CD4-positive, alpha-beta T cell treated with Interleukin-17A for 4 hours (primary cell): Measurements from ENCODE around the gene SMTN.
A peak's percentile ranks its signal among the peaks of the same experiment; 100 is the strongest.
"Not testable (repeated sequence)": the region's sequence is repeated elsewhere in the genome, so short reads cannot be mapped to it uniquely, and the experiment has no call there.

Experiments
- DNase-seq: peaks from one replicate; pipeline ENCODE4 v3.0.0-alpha.2; 2020; ENCODE audit warnings: mixed read lengths

The SMTN gene

DNA sequence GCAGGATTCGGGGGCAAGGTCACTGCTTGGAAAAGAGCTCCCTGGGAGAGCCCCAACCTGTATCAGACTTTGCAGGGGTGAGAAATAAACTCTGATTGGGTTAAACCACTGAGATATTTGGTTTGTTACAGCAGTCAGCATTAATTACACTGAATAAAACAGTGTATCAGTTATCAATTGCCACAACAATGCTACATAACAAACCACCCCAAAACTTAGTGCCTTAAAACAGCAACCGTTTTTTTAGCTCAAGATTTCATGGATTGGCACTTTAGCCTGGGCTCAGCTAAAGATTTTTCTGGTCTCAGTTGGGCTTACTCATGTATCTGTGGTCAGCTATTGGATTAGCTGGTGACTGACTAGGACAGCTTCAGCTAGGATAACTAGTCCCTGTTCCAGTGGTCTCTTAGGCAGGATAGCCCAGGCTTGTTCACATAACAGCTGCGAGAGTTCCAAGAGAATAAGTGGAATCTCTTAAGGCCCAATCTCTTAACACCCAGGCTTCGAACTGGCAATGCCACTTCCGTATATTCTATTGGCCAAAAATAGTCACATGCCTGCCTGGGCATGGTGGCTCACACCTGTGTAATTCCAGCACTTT lies 7.5 kb upstream of the SMTN start:
- not testable (repeated sequence) for DNase-seq

DNA sequence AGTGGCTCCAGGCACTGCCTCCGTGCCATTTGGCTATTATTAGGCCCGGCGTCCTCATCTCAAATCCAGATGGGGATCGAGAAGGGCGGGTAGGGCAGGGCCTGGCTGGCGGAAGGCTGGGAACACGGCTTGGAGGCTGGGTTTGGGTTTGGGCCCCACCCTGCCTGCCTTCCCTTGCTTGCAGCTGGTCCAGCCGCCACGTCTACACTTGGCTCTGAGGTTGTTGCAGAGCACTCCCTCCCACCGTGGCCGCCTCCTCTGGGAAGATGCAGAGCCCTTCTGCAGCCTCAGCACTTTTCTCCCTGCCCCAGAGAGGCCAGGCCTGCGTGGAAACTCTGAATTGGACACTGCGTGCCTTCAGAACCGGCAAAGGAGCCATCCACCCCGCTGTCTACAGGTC lies 5.2 kb upstream of the SMTN start:
- DNase-seq = no peak

DNA sequence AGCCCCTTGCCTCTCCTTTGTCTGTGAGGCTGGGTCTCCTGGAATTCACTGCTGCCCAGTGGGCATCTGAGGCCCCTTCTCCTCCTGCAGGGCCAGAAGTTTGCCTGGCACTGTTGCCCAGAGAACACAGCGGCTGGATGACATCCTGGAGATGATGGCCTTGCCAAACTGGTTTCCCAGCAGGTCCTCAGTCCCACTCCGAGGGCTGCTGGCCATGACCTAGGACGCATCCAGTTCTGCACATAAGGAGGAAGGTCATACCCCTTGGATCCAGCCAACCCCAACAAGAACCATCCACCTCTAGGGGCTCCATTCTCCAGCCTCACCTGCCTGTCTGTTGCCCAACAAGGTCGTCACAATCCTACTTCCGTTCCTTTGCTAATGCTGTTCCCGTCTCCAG lies 3.4 kb upstream of the SMTN start:
- no peak for DNase-seq

DNA sequence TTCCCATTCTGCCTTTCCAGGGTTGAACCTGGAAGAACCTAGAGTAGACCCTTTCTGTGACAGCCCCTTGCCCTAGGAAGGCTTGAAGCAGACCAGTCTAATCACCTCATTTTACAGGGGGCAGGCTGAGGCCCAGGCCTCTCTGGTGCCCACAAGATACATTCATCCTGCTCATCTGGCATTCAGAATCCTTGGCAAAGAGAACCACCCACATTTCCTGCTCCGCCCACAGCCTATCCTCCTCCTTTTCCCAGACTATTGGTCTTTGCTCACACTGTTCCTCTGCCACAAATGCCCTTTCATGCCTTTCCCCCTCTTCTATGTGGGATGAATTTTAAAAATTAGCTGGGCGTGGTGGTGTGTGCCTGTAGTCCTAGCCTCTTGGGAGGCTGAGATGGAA lies 2.7 kb upstream of the SMTN start:
- not testable (repeated sequence) for DNase-seq

DNA sequence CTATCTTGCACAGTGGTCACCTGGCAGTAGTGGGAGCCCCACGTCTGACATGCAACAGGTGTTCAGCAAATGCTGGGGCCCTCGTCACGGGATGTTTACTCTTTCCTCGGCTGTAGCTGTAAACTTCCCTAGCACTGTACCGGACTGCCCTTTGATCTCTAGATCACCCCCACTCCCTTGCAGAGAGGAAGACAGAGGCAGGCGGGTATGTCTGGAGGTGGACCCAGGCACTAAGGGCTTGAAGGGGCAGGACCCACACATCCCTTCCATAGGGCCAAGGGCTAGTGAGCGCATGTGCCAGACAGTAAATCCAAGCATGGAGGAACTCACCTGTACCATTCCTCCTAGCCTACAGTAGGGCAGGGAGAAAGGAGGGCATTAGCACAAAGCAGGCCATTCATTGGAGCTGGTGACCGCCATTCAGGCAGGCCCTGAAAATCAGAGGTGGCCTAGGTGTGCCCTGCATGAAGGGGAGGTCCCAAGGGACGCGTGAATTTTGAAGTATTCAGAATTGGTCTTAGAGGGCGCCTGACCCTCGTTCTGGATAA lies 1.9 kb upstream of the SMTN start:
- DNase-seq = no peak

DNA sequence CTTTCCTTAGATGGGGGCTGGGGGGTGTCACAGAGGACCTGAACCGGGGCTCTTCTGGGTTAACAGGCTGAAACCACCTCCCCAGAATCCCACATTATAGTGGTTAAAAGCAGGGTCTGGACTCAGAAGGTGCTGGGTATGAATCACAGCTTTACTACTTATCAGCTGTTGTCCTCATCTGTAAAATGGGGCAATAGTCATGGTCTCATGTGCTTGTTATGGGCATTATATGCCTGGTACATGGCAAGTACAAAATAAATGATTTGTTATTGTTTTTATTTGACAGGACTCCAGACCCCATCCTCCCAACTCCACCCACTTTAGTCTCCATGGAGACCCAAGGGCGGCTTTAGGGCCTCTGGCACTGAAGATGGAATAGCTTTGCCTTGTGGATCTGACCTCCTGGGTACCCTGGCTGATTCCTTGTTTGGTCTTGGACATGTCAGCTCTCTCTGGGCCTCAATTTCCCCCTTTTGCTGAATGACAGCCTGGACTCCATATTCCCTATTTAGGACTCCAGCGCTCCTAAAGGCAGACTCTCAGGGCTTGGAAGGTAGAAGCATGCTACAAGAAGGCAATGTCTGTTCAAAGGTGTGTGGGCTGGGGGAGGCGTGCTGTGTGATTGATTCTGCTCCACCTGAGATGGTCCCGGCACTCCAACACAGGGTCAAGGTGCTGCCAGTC lies 812 bp upstream of the SMTN start:
- no peak for DNase-seq

DNA sequence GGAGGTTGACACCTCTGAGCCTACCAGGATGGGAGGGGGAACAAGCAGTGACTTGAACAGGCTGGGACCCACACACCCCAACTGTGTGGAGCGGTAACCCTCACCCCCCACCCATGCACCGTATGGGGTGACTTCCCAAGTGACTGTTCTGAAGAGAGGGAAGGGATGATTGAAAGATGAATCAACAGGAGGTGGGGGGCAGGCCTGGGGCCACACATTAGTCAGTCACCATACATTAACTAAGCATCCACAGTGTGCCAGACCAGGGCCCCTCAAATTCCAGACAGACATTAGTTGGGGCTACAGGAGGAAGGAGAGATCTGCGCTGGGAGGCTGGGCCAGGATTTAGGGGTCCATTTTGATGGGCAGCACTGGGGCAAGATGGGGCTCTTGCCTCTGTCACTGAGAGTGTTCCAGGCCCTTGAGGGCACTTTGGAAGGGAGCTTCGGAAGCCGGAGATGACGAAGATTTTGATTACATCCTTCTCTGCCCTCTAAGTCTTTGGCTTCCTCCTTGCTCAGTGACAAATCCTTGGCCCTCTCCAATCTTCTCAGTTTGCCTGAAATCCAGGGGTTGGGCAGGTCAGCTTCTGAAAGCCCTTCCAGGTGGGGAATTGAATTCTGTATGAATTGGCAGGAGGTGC lies 966 bp downstream of the SMTN start:
- no peak for DNase-seq

DNA sequence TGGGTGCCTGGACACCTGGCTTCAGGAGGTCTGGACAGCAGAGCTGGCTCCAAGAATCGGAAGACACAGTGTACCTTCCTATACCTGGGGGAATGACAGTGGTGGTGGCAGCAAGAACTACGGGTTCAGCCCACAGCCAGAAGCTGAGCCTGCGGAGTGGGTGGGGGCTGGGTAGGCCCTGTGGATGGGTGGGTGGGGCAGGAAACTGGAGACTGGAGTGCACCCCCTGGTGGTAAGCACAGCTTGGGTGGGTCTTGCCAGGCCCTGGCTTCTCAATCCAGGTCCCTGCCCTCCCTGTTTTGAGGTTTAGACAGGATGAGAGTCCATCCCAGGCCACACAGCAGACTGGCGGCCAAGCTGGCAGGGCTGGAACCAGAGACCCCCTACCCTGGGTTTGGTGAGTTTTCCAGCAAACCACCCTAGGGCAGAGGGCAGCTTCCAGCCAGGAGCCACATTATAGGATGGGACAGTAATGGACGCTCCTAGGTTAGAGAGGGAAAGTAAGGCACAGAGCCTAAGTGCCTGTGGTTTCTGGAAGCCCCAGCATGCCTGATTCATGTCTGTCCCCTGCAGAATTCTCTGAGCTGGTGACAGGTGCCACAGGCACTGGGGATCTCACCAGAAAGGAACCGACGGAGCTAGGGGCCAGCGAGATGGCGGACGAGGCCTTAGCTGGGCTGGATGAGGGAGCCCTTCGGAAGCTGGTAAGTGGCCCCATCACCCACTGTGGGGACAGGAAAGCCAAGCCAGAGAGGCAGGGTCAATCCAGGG lies 1.7 kb downstream of the SMTN start:
- peak; percentile 68 for DNase-seq

DNA sequence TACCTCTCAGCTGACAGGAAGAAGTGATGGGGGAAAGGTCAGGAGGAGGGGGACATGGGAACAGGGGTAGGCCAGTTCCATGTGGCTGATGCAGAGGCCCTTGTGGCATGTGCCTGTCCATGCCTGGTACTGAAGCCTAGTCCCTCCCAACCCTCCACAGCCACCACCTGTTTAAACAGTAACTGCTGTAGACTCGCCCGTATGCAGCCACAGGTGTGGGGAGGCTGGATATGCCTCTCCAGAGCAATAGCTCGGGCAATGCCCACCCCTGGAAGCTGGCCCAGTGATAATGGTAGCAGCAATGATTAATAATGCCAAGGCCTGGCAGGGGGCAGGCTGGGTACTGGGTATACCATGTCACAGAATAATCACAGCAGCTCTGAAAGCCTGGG lies 2.3 kb downstream of the SMTN start:
- no peak for DNase-seq

DNA sequence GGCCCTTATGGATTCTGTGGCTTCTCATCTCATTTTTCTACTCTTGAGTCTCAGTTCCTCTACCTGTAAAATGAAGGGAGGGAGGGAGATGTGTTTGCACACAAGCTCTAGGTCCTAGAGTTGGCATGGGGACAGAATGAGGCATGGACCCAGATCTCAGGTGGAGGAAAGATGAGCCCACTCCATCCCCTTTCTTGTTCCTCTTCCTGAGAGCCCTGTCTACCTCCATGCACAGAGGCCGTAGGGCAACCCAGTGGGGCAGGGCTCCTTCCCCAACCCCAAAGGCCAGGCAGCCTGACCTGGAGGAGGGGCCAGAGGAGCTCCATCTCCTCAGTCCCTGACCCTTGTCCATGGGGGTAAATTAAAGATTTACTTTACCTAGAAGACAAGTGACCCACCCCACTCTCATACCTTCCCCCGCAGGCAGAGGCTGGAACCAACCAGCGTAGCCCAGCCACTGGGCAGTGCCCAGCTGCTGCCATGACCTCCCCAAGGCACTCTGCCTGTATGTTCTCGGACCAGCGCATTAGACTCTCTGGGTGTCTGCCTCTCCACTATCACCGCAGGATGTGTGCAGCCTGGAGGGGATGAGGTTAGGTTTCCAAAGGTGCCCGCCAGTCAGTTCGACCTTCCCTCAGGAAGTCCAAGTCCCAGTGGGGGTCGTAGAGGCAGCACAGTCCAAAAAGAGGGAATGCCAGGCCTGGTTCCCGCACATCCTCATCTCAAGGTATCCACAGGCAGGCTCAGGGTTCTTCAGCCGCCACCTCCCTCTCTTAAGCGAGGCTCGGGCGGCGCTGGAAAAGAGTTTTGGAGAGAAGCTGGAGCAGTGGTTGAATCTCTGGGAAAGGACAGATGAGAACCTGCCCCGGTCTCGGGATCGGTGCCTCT lies 3.0 kb downstream of the SMTN start:
- peak; percentile 20 for DNase-seq

DNA sequence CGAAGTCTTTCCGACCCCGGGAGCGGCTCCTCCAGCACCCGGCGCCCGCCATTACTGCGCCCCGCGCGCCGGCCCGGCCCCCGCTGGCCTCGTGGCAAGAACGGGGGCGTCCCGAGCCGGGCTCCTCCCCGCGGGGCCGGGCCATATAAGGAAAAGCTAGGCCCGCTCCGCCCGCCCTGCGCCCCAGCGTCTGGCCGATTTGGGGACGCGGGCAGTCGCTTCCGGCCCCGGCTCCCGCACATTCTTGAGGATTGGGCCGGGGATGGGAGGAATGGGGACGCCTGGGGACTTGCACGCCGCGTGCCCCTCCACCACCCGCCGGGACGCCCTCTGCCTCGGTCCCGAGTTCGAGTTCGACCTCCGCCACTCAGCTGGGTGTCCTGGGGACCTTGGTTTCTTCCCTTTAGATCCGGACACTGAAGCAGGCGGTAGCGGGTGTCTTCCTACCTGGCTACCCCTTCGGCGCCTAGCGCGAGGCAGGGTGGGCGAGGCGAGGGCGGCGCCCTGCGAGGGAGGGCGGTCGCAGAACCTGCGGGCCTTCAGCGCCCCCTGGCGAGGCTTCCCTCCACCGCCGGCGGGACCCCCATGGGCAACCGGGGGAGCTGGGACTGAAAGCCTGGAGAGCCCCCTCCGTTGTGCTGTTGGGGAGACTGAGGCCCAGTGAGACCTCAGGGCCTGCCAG lies 3.8 kb downstream of the SMTN start:
- DNase-seq = peak; percentile 88

DNA sequence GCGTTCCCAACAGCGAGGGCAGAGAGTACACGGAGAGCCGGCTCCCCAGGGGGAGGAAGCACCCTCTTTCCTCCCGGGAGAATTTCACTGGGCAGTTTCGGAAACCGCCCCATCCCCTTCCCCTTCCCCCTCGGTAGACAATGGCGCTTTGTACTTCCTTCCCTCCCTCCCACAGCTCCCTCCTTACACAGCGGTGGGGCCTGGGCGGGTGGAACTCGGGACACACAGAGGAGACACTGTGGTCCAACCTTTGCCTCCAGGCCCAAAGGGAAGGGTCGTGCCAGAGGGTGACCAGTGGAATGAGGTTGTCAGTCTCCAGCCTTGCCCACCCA lies 4.3 kb downstream of the SMTN start:
- no peak for DNase-seq

DNA sequence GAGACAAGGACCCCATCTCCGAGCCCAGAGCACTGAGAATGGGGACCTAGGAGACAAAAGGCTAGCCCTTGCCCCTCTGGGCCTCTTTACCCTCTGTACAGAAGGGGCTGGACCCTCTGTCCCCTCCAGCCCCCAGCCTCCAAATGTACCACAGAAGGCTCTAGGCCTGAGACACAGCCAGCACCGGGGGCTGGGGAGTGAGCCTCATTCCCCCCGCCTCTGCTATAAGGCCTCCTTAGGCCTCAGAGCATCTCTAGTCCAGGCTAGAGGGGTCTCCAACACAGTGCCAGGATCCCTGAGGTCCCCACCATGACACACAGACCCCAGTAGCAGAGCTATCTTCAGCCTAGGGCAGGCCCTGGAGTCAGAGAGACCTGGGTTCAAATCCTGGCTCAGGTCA lies 4.8 kb downstream of the SMTN start:
- DNase-seq = no peak

DNA sequence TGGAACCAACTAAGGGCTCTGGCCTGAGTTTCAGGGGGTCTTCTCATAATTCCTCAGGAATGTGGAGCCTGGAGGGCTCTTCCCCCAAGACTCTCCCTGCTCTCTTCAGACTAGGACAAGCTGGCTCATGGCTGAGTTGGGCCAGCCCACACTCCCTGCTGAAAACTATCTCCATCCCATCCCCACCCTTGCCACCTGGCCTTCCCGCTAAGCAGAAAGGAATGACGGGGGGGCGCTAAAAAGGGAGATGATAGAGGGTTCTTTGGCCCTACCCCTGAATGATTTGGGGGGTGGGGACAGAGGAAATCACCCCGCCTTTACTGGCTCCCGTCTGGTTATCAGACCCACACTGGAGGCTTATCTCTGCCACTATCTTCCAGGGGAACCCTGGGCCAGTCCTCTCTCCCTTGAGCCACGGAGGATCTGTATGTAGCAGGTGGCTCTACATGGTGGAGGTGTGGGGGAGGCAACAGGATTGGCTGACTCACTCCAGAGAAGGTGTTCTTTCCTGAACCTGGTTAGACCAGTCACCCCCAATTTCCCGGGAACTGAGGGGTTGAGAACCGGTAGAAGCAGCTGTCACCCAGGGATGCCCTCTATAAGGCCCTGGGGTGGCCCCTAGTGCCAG lies 5.7 kb downstream of the SMTN start:
- DNase-seq = no peak

DNA sequence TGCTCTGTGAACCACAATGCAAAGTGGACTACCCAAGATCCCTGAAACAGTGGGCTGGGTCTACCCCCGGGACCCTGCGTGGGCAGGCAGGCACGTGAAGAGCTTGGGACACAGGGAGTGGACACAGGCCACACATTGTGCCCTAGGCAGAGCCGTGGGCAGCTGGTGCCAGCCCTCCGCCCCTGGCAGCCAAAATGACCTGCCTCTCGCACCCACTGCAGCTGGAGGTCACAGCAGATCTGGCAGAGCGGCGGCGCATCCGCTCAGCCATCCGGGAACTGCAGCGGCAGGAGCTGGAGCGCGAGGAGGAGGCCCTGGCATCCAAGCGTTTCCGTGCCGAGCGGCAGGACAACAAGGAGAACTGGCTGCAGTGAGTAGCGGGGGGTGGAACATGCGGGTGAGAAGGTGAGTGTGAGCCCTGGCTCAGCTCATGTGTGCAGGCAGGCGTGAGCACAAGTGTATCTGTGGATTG lies 6.7 kb downstream of the SMTN start:
- no peak for DNase-seq

DNA sequence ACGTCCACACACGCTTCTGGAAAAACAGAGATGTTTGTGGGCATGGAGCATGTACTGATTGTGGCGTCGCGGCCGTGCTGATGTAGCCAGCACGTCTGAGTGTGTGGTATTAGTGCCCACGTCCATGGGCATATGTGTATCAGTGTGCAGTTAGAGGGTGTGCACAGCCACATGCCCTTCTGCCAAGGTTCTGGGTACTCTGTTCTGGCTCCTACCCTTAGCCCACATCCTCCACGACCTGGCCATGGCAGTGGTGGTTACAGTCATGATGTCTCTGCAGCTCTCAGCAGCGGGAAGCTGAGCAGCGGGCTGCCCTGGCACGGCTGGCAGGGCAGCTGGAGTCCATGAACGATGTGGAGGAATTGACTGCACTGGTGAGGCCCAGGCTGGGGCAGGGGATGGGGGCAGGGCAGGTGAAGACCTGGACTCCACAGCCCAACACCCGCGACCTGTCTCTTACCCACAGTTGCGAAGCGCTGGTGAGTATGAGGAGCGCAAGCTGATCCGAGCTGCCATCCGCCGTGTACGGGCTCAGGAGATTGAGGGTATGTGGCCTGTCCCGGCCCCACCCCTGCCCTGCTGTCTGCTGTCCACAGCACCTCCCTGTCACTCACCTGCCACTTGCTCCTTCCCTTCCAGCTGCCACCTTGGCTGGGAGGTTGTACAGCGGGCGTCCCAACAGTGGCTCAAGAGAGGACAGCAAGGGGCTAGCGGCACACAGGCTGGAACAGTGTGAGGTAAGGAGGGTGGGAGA lies 7.3 kb downstream of the SMTN start:
- DNase-seq = no peak

DNA sequence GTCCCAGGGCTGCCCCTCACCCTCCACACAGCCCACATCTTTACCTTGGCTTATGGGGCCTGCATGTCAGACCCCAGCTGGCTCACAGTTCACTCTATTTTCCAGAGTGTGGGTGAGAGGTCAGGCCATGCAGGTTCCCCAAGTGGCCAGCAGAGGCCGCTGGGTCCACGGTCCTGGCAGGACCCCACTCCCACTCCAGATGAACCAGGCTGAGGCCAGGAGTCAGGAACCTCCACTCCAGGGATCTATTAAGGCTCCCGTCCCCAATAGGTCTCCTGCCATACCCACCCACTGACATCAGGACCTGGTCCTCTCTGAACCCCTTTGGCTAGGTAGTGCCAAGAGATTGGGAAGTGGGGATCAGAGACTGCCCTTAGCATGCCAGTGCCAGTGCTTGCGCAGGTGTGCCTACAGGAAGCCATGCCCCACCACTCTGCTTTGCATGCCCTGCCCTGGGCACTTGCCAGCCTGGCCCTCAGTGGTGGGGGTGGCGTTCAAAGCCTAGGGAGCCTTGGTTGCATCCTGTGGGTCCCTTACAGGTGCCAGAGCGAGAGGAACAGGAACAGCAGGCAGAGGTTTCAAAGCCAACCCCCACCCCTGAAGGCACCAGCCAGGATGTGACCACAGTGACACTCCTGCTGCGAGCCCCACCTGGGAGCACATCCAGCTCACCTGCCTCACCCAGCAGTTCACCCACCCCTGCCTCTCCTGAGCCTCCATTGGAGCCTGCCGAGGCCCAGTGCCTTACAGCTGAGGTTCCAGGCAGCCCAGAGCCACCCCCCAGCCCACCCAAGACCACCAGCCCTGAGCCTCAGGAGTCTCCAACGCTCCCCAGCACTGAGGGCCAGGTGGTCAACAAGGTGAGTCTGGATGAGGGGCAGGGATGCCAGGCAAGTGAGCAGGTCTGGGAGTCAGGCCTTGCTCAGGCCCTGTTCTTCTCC lies 8.3 kb downstream of the SMTN start:
- DNase-seq = peak; percentile 61

DNA sequence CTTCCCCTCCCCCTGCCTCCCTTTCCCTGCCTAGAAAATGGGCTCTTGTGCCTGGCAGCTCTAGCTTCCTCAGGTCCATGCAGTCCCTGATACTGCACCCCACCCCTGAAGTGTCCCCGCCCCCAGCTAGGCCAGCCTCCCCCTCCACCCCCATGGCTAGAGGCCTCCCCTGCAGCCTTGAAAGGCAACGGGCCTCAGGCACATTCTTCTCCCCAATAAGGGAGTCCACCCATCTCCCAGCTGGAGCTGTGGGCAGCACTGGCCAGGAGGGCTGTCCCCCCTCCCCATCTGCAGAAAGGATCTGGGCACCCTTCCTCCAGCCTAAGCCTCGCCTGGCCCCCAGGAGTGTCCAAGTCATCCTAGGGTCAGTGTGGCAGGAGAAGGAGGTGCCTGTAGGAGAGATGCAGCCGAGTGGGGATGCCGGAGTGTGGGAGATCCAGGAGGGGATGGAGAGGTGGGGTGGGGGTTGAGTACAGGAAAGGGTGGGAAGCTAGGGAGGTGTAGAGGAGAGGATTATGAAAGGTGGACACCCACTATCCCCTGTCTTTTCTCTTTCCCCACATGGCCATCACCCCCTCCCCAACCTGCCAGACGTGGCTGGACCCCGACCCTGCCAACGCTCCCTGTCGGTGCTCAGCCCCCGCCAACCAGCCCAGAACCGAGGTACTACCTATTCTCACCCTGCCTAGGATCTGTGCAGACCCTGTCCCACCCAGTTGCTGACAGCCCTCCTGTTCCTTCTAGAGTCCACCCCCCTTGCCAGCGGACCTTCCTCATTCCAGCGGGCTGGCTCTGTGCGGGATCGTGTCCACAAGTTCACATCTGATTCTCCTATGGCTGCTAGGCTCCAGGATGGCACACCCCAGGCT lies 9.3 kb downstream of the SMTN start:
- no peak for DNase-seq
